ENCODE data around the gene MEIKIN.

MEIKIN gene

DNA sequence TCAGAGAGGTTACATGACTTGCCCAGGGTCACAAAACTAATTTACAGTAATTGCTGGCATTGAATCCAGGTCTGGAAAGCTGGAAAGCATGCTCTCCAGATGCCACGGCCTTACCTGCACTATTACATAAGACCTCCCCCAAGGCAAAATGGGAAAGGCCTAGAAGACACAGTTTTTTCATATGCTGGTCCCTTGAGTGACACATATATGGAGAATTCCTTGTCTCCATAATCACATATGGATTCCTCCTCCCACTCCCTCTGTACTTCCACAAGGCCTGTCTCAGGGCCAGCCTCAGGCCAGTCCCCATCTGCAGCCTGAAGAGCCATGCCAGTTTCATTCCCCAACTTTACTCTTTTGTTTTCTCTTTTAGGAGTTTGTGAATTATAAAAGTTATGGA, 28.6 kb upstream of the MEIKIN start:
- no peak for DNase-seq (ENCODE audit: low read depth, low spot score)

DNA sequence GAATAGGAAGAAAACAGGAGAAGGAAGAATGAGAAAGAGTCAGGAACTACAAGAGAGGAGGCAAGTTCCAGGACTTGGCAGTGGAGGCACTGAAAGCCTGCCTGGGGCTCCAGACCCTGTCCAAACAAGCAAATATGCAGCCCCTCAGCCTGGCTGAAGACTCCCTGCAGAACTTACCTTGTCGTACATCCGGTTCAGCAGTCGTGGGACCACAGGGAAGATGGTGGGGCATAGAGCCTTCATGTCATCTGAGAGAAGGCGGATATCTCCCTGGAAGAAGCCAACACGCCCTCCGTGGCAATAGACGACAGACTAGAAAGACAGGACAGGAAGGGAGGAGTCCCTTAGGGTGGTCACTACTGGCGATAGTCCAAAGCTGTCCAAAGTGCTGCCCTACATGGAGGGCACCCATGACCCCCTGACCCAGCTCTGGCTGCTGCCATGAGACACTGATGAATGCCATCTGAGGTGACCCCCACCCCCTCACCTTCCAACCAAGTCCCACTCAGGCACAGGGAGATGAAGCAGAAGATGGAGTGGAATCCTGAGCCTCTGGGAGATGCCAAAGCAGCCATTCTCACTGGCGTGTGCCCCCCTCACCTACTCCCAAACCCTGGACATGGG, 27.7 kb upstream of the MEIKIN start:
- DNase-seq (ENCODE audit: low read depth, low spot score): no peak

DNA sequence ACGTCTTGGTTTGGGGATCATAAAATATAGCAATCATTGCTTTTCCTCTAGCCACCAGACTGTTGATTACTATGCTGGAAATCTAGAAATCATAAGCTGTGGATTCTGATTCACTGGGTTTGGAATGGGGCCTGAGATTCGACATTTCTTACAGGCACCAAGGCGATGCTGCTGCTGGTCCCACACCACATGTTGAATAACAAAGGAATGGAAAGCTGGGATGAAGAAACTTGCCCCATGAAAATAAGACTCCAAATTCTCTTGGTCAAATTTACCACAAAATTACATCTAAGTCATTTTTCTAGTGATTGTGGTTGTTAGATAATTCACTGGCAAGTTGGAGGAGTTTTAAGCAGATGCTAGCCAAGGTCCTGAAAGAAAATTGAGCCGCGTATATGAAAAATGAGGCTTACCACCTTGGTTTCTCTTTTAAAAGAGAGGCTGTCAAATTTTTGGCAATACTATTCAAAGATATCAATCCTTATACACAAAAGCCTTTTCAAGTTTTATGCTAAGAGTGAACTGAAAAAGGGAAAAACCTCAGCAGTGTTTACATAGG, 23.0 kb upstream of the MEIKIN start:
- DNase-seq (ENCODE audit: low read depth, low spot score): no peak

DNA sequence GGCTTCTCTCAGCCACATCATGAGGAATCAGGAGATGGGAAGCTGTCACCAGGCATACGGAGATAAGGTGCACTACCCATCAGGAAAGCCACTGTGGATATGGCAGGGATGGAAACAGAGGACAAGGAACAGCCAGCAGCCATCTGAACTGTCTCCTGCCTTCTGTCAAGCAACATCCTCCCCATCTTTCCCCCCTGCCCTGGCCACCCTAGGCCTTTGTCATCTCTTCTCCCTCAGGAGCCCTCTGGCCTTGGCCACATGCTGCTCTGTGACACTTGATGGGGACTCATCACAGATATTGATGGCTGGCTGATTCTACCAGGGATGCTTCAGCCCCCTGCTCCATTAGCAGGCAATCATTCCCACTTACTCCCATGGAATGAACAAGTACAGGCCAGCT, 21.1 kb upstream of the MEIKIN start:
- DNase-seq (ENCODE audit: low read depth, low spot score): no peak

DNA sequence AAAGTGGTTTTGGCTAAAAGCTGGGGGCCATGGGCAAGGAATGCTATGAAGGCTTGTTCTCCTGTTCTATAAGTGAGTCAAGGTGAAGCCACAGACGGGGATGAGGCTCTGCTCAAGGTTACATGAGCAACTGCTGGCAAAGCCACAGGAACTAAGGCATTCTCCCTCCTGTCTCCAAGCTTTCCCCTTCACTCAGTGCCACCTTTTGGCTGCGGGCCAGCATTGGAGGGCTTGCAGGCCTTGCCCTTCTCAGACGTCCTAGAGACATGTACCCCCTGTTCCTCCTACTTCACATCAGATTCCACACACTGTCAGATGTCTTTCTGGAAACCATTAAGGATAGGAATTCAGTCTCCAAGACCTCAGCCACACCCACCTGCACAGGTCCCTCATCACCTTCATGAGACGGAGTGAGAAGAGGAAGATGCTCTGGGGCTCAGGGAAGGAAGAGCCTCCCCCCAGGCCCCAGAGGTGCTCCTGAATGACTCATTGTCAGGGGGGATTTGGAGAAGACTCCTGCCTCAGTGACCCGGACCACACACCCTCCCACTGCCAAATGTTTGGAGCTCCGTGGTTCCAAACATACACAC, 20.5 kb upstream of the MEIKIN start:
- DNase-seq (ENCODE audit: low read depth, low spot score): no peak

DNA sequence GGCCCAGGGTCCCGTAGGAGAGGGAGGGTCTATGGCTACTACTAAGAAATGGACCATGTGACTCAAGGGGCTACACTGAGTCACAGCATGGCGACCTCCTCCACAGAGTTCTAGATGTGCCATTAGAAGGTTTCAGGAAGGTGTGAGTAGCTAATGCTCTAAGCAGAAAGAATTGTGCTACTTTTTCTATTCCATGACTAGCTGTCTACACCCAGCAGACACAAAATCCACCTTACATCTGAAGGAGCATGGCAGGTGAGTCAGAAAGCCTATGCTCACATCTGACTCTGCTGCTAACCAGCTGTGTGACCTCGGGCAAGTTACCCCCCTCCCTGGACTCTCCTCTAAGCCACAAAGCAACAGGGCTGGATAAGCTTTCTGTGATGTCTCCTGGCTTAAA, 14.4 kb upstream of the MEIKIN start:
- DNase-seq (ENCODE audit: low read depth, low spot score): no peak

DNA sequence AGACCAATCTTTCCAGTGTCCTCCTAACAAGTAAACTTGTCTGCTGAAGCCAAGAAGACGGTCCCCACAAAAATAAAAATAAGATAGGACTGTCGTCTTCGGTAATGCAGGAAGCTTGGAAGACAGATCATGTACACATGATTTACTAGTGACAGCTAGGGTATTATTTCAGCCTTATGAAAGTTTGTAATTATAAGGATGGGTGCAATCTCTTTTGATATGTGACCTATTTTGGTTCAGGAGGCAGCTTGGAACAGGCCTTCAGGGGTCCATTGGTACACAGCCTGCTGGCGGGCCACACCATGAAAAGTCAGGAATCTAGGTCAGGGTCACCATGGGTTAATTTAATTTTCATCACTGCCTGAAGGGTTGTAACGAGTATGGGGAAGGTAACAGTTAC, 13.7 kb upstream of the MEIKIN start:
- no peak for DNase-seq (ENCODE audit: low read depth, low spot score)

DNA sequence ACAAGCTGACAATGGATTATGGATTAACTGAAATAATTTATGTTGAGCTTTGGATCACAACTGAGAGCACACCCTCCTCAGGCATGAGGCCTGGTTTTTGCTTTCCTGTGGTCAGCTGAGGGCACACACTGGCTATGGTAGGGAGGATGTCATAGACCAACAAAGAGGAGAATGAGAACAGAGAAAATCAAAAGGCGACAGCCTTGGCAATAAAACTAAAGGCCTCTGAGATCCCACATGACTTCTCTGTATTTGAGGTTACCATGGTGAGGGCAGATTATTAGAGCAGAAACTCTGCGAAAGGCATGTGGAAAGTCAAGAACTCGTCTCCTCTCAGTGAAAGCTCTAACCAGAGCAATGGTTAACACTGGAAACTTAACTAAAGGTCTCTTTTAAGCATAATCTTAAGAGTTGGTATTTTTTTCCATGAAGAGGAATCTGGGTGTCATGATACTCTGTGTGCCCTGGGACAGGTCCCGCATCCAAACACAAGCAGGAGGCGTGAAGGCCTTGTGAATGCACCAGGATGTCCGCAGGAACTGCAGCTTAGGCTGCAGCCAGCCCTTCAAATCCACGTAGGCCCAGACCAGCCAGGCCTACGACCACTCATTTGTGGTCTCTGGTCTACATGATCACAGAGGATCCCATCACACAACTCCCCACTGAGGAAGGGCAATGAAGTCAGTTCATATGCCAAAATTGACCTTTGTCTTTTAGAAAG, 12.4 kb upstream of the MEIKIN start:
- DNase-seq (ENCODE audit: low read depth, low spot score): no peak

DNA sequence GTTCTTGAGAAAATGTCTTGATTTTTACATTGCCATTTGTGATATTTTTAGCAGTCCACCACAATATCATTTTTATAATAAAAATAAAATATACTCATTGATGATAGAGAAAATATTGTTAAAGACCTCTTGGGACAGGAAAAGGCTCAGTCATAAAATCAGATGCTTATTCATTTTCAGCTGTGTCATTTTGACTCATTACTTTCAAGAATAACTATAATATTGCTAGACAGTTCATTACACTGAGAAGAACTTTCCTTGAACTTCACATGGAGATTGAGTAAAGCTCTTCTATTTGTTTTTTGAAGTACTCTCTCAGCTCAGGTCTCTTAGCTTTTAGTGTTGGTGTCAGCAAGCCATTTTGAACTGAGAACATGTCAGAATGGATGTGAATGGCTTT, 8.5 kb upstream of the MEIKIN start:
- no peak for DNase-seq (ENCODE audit: low read depth, low spot score)

DNA sequence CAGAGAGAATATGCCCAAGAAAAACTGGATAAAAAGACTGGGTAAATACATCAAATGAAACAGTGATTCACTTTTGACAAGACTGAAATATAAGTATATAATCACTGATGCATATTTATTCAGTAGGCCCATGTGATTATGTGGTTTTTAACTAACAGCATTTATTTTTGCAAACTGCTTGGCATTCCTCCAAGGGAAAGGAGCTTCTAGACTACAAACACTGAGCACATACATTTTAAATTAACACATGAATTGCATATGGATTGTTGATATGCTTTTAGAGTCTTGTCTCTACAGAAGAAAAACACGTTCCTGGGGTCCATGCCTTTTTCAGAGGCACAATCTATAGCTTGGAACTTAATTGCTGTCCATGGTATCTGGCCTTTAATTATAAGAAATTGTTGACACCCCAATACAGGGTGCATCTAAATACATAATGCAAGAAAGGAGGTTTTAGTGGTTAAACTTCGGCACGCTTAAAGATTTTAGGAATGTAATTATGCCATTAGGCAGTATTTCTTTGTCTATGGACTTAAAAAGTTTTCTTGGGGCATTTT, 6.9 kb upstream of the MEIKIN start:
- DNase-seq (ENCODE audit: low read depth, low spot score): no peak

DNA sequence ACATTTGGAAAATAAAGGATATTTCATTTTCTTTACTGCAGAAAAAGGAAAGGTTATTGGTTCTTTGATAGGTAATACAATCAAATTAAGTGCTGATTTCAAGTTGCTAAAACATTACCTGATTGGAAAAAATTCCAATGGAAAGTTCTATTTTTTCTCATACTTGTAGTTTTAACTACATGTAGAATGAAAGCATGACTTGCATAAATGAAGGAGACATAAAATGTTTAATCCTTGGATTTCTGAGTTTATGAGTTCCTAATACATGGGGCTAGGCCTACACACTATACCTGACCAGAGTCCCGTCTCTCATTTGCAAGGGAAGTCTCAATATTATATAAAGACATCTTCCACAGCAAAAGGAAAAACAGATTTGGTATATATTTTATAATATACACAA, 5.2 kb upstream of the MEIKIN start:
- DNase-seq (ENCODE audit: low read depth, low spot score): no peak

DNA sequence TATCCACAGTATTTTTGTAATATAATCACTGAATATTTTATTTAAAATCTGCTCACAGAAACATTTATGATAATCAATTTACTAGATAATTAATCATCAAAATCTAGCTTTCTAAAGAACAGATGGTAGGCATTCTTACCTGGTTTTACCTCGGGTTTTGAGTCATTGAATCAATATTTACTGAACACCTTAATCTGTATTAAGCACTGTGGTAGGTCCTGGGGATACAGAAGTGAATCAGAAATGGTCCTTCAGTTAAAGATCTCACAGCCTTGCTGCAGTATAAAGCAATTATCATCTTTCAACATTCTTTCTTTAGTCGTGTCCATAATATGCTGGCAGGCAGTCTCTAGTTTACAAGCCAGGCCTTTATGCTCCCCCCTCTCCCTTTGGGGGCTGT, 2.0 kb upstream of the MEIKIN start:
- DNase-seq (ENCODE audit: low read depth, low spot score): no peak

DNA sequence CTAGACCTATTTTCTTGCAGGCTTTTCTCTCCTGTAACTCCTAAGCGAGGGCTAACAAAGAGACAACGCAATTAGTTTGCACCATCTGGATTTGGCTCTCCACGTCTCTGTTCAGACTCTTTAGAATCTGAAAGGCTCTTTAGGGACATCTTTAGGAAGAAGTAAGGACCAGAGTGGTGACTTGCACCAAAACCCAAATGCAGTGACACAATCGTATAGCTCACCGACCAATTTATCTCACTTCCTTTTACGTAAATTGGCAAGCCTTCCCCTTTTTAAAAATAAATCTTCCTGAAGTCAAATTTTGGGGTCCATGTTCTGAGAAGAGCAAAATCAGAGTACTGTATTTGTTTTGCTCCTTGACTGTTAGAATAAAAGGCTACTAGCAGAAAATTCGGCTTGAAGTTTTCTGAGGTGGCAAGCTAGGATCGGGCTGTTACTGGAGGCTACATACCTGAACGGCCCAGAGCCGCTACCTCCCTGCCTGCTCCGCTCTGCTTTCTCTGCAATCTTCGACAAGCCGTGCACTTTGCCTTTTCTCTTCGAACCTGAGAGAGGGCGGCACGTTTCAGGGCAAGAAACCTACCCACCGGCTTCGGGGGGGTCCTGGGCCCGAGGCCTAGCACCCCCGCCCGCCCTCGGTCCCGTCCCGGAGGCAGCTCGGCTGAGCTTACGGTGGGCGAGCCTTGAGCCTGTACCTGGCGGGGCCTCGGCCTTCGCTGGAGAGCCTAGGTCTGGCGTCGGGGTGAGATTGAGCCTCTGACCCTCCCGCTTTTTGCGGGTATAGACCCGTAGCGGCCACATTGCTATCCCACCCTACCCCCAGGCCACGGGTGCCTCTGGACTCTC, 537 bp downstream of the MEIKIN start:
- DNase-seq (ENCODE audit: low read depth, low spot score): no peak

DNA sequence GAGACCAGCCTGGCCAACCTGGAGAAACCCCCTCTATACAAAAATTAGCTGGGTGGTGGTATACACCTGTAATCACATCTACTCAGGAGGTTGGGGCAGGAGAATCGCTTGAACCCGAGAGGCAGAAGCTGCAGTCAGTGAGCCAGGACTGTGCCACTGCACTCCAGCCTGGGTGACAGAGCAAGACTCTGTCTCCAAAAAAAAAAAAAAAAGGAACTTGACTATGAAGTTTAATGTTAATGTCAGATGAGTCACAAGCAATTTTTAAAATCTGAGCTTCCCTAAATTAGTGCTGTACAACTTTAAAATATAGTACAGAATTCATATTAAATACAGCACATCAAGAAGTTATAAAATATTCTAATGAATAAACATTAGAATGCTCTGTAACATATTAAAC, 1.5 kb downstream of the MEIKIN start:
- no peak for DNase-seq (ENCODE audit: low read depth, low spot score)

DNA sequence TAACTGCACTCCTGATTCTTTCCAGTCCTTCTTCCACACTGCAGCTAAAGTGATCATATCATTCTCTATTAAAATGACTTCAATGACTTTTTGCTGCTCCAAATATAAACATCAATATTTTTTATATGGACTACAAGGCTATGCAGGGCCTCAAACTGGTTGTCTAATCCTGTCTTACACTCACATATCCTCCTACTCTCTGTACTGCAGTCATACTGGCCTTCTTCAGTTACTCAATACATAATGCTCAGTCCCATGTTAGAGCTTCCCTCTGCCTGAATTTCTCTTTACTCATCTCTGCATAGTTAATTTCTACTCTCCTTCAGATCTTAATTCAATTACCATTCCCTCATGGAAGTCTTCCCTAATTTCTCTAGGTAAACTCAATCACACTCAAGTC, 3.4 kb downstream of the MEIKIN start:
- DNase-seq (ENCODE audit: low read depth, low spot score): no peak

DNA sequence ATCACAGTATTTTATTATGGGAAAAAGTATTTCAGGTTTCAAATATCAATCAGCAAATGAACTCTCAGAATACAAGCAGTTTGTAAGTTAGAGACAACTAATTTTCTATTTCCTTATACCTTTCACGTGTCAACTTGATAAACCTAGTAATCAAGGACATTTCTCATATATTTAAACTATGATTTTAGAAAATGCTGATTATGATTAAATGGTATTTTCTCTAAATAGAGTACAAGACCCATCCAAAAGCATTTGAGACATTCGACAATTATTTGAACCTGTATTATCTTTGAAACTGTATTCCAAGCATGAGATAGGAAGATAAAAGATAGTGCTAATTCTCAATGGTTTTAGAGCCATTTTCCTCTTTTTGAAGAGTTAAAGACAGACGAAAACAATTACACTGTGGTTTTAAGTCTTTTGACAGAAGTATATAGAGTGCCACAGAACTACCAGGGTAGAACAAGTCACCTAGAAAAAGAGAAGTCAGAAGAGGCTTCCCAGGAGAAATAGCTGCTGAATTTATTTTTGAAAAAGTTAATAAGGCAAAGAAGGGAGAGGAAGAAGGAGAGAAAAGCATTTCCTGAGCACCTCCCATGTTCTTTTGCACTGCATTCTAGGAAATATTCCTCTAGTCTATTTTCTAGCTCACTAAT, 5.6 kb downstream of the MEIKIN start:
- no peak for DNase-seq (ENCODE audit: low read depth, low spot score)

DNA sequence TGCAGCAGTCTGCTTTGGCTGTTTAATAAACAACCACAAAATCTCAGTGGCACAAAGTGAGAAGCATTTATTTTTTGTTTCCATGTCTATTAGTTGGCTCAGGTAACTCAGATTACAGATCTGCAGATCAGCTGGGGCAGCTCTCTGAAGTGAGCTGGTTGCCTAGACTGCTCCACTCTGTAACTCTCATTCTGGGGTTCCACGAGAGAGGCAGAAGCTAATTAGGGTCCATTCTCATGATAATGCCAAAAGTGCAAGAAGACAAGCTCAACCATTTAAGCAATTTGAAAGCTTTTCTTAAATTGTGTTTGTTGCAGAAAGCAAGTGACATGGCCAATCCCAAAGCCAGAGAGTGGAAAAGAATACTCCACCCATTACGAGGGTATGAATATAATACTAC, 13.2 kb downstream of the MEIKIN start:
- DNase-seq (ENCODE audit: low read depth, low spot score): peak; percentile 40

DNA sequence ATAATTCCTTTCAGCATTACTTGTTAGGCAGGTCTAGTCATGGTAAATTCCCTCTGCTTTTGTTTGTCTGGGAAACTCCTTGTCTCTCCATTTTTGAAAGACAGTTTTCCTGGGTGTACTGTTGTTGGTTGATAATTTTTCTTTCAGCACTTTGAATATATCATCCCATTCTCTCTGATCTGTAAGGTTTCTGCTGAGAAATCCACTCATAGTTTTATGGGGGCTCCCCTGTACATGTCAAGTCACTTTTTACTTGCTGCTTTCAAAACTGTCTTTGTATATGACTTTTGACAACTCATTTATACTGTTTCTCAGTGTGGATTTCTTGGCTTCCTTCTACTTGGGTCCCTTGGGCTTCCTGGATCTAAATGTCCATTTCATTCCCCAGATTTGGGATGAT, 16.5 kb downstream of the MEIKIN start:
- DNase-seq (ENCODE audit: low read depth, low spot score): no peak

DNA sequence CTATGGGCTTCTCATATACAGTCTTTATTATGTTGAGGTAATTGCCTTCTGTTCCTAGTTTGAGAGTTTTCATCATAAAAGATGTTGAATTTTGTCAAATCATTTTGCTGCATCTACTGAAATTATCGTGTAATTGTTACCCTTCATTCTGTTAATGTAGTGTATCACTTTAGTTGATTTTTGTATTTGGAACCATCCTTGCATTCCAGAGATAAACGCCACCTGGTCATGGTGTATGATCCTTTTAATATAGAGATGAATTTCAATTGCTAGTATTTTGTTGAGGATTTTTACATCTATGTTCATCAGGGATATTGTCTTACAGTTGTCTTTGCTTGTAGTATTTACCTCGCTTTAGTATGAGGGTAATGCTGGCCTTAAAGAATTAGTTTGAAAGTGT, 19.3 kb downstream of the MEIKIN start:
- DNase-seq (ENCODE audit: low read depth, low spot score): no peak

DNA sequence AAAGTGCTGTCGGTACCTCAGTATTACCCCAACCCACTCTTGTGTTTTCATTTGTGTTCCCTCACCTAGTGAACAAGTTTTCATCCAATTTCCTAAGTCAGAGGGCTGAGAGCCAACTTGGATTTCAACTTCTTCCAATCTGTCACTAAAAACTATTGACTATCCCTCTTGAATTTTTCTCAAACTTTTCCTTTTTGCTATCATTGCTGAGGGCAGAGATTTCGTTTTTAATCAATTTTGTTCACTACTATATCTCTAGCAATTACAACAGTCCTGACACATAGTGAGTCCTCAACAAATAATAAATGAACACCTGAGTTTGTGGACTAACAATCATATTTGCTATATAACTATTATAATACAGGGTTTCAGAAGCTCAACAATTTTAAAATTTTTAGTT, 29.0 kb downstream of the MEIKIN start:
- DNase-seq (ENCODE audit: low read depth, low spot score): no peak

DNA sequence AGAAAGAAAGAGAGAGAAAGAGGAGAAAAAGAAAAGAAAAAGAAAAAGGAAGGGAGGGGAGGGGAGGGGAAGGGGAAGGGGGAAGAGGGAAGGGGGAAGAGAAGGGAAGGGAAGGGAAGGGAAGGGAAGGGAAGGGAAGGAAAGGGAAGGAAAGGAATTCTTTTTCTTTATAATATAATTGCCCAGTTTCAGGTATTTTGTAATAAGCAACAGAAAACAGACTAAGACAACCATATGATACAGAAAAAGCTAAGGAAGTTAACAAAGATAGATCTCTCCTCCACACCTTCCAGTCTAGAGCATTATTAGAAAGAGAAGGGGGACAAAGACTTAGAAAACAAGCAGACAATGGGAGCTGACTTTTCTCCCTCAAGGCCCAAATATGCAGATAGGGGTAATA, 31.0 kb downstream of the MEIKIN start:
- no peak for DNase-seq (ENCODE audit: low read depth, low spot score)

Measured in iPS DF 19.7 (cell line).